ENCODE results near the gene STXBP1. TPM values are rescaled to one million over a fixed set of nuclear protein-coding genes. Genes with fewer than 3 reads are reported as not detected.

The STXBP1 gene
- total RNA-seq, 1 experiment from 2014 or later = 40.6 TPM

GRCh38 chr9:127711831-127712274 is 99.8 kb downstream of the STXBP1 start:
- ATAC-seq = no peak
- ChIA-PET CTCF (no interaction called here), POLR2A (no interaction called here), RAD21 (ENCODE audit: low non-redundant PET in 1 of 2, low total read pairs in 2 of 2, uncharacterized antibody in 2 of 2, unreplicated experiment in 2 of 2) (no interaction called here)
- Histone ChIP-seq H3K36me3 (ENCODE audit: control insufficient read depth in 1 of 2, insufficient read depth in 2 of 2, low read length in 2 of 2) (peaks cover 0 to 4% of the 10 kb centered on the region in 2 experiments; a peak in 1 of 4 replicates), H3K4me1 (ENCODE audit: control insufficient read depth in 1 of 2, insufficient read depth in 2 of 2, low read length in 2 of 2) (peaks cover 13 to 26% of the 10 kb centered on the region in 2 experiments), H3K9ac (ENCODE audit: low read length) (no peak overlapping the region), H3K27me3 (ENCODE audit: insufficient read depth, low read length) (no peaks in the 10 kb centered on the region), H3K9me3 (ENCODE audit: control insufficient read depth in 1 of 2, insufficient read depth in 1 of 2, low read depth in 1 of 2, low read length in 2 of 2) (no peaks in the 10 kb centered on the region), H2AFZ (ENCODE audit: low read depth, low read length, poor library complexity, severe bottlenecking) (no peak overlapping the region), H3K4me3 (replicated peaks in 1 of 2; ENCODE audit: low read depth in 1 of 2, low read length in 2 of 2) (no peak overlapping the region), H4K20me1 (ENCODE audit: insufficient read depth) (no peaks in the 10 kb centered on the region), H3K9me2 (ENCODE audit: insufficient read depth) (no peaks in the 10 kb centered on the region), H3K79me2 (ENCODE audit: insufficient read depth, low read length) (peaks cover 13% of the 10 kb centered on the region), H3K27ac (ENCODE audit: low read depth, low read length) (no peak overlapping the region), H3K4me2 (ENCODE audit: low read length) (no peak overlapping the region)
- intact Hi-C loops (cut with micrococcal nuclease) = no loop called here
- TF ChIP-seq SIN3A (IDR thresholded peaks at IDR 0.05; ENCODE audit: low read depth) (no peak), ZFX (IDR thresholded peaks at IDR 0.05) (no peak), FOSL1 (IDR thresholded peaks at IDR 0.05; ENCODE audit: low read depth) (no peak), ATF3 (IDR thresholded peaks at IDR 0.05) (no peak)
- no TSS peak for BruUV-seq (replicated peaks)
- no peak for DNase-seq (ENCODE audit: low read depth, low spot score)

GRCh38 chr9:127712371-127712770 is 100.3 kb downstream of the STXBP1 start:
- no peak overlapping the region for H2AFZ ChIP-seq (ENCODE audit: low read depth, low read length, poor library complexity, severe bottlenecking)
- H3K27me3 ChIP-seq (ENCODE audit: insufficient read depth, low read length) = no peaks in the 10 kb centered on the region
- ATAC-seq = no peak
- no peaks in the 10 kb centered on the region for H4K20me1 ChIP-seq (ENCODE audit: insufficient read depth)
- POLR2A ChIA-PET = no interaction called here
- no peak for DNase-seq (ENCODE audit: low read depth, low spot score)
- H3K9me3 ChIP-seq (ENCODE audit: control insufficient read depth in 1 of 2, insufficient read depth in 1 of 2, low read depth in 1 of 2, low read length in 2 of 2) = no peaks in the 10 kb centered on the region
- RAD21 ChIA-PET (ENCODE audit: low non-redundant PET in 1 of 2, low total read pairs in 2 of 2, uncharacterized antibody in 2 of 2, unreplicated experiment in 2 of 2) = no interaction called here
- H3K4me3 ChIP-seq (replicated peaks in 1 of 2; ENCODE audit: low read depth in 1 of 2, low read length in 2 of 2) = no peak overlapping the region
- H3K79me2 ChIP-seq (ENCODE audit: insufficient read depth, low read length) = peaks cover 13% of the 10 kb centered on the region
- H3K36me3 ChIP-seq (ENCODE audit: control insufficient read depth in 1 of 2, insufficient read depth in 2 of 2, low read length in 2 of 2) = peaks cover 0 to 4% of the 10 kb centered on the region in 2 experiments; a peak in 1 of 4 replicates
- intact Hi-C loops (cut with micrococcal nuclease) = no loop called here
- no peak overlapping the region for H3K9ac ChIP-seq (ENCODE audit: low read length)
- no peak overlapping the region for H3K27ac ChIP-seq (ENCODE audit: low read depth, low read length)
- H3K4me1 ChIP-seq (ENCODE audit: control insufficient read depth in 1 of 2, insufficient read depth in 2 of 2, low read length in 2 of 2) = peaks cover 9 to 21% of the 10 kb centered on the region in 2 experiments
- H3K4me2 ChIP-seq (ENCODE audit: low read length) = no peak overlapping the region
- CTCF ChIA-PET = no interaction called here
- H3K9me2 ChIP-seq (ENCODE audit: insufficient read depth) = no peaks in the 10 kb centered on the region
- BruUV-seq (replicated peaks) = no TSS peak
- TF ChIP-seq EGR1 (IDR thresholded peaks at IDR 0.05; ENCODE audit: low read depth) (no peak), REST (IDR thresholded peaks at IDR 0.05; ENCODE audit: low read depth) (no peak), CEBPB (IDR thresholded peaks at IDR 0.05; ENCODE audit: low read depth) (no peak), JUND (IDR thresholded peaks at IDR 0.05) (no peak), ZBTB33 (IDR thresholded peaks at IDR 0.05; ENCODE audit: extremely low read depth, insufficient replicate concordance, low read length) (no peak), ATF3 (IDR thresholded peaks at IDR 0.05) (no peak), CBX3 (IDR thresholded peaks at IDR 0.05; ENCODE audit: low read depth) (no peak), MAX (IDR thresholded peaks at IDR 0.05) (no peak), POLR2AphosphoS5 (IDR thresholded peaks at IDR 0.05; ENCODE audit: low read depth, low read length) (no peak), RAD21 (IDR thresholded peaks at IDR 0.05; ENCODE audit: low read depth) (no peak), SIN3A (IDR thresholded peaks at IDR 0.05; ENCODE audit: low read depth) (no peak), EZH2phosphoT487 (IDR thresholded peaks at IDR 0.05; ENCODE audit: borderline replicate concordance) (no peak)
